K562 (cell line): ENCODE measurements around the gene OR2J3. TPM values are rescaled to one million over a fixed set of nuclear protein-coding genes. Genes with fewer than 3 reads are reported as not detected.

Experiments used
- ATAC-seq: fragments of 200-7000 bp; cut with Tn5 transposase; 3 replicates; pipeline ENCODE4 v1.9.1; 2020; ENCODE audit warnings: moderate library complexity
- BruUV-seq: library from RNA; stranded (reverse); fragments of 400-500 nt; replicated peaks from 2 replicates; lab custom pipeline; 2021; lab: Mats Ljungman, UMichigan
- CTCF ChIA-PET: fragments of 300-600 bp; formaldehyde crosslinking; extraction: SDS; loops from one replicate; lab custom pipeline; 2021; ENCODE audit warnings: low intra/inter-chr PET ratio; lab: Yijun Ruan, JAX
- POLR2A ChIA-PET: fragments of 300-600, 350-650 bp; sonication (Branson Sonifier 250); formaldehyde crosslinking; extraction: SDS; loops from one replicate; lab custom pipeline; 2021; ENCODE audit warnings: antibody characterized with exemption, inconsistent platforms; lab: Yijun Ruan, JAX
- DNase-seq, 4 experiments: peaks; one replicate each; pipeline versions ENCODE4 v3.0.0 to v3.0.0-alpha.2; 2011 to 2018; ENCODE audit warnings: low spot score in 3 of 4, mixed read lengths in 3 of 4; ENCODE audit errors: extremely low read depth in 1 of 4
- FAIRE-seq: peaks from 2 replicates; lab custom pipeline; 2011; peaks lifted over from hg19 to GRCh38; lab: Jason Lieb, UNC
- H2AFZ ChIP-seq: 2 replicates; pipeline ENCODE4 v1.6.0; 2011; ENCODE audit warnings: low read depth, low read length, control low read depth, inconsistent platforms
- H3K27ac ChIP-seq: fragments of 200-600 bp; 3 replicates; pipeline ENCODE4 v1.8.0; 2011; ENCODE audit warnings: low read depth, mild to moderate bottlenecking, control low read depth, inconsistent platforms, low read length, moderate library complexity, mixed read lengths; ENCODE audit errors: extremely low read depth
- H3K27me3 ChIP-seq, 2 experiments: fragments of 300-600 bp in 1 of 2; 2 replicates in 1 of 2; 3 replicates in 1 of 2; pipeline versions ENCODE4 v1.6.0 to v1.8.0; 2011; ENCODE audit warnings: inconsistent platforms in 2 of 2, low read length in 2 of 2, mild to moderate bottlenecking in 1 of 2, mixed read lengths in 1 of 2, moderate library complexity in 1 of 2; ENCODE audit not compliant: control insufficient read depth in 2 of 2, insufficient read depth in 2 of 2
- H3K36me3 ChIP-seq: fragments of 300-600 bp; 3 replicates; pipeline ENCODE4 v1.8.0; 2011; ENCODE audit warnings: mild to moderate bottlenecking, low read length, inconsistent platforms; ENCODE audit not compliant: control insufficient read depth, insufficient read depth
- H3K4me1 ChIP-seq, 2 experiments: fragments of 200-600 bp in 1 of 2; replicated peaks in 1 of 2; 2 replicates in 1 of 2; 3 replicates in 1 of 2; pipeline versions ENCODE4 v1.5.1 to v1.8.0; 2011; ENCODE audit warnings: inconsistent platforms in 2 of 2, low read length in 2 of 2, mild to moderate bottlenecking in 1 of 2, mixed read lengths in 1 of 2, moderate library complexity in 1 of 2; ENCODE audit not compliant: control insufficient read depth in 2 of 2, insufficient read depth in 2 of 2
- H3K4me2 ChIP-seq: 2 replicates; pipeline ENCODE4 v1.6.1; 2011; ENCODE audit warnings: low read length, control low read depth, inconsistent platforms, mixed read lengths; ENCODE audit not compliant: insufficient read depth
- H3K4me3 ChIP-seq: fragments of 200-600 bp; sonication (generic), shearing (Covaris generic); 2 replicates; pipeline ENCODE4 v1.5.1; 2016; ENCODE audit warnings: control low read depth, inconsistent platforms
- H3K79me2 ChIP-seq: fragments of 200-600 bp; 3 replicates; pipeline ENCODE4 v1.8.0; 2011; ENCODE audit warnings: low read length, inconsistent platforms; ENCODE audit not compliant: control insufficient read depth, insufficient read depth
- H3K9ac ChIP-seq, 2 experiments: 2 replicates each; pipeline versions ENCODE4 v1.6.0 to v1.6.1; 2011; ENCODE audit warnings: low read depth in 2 of 2, low read length in 2 of 2, control low read depth in 1 of 2, inconsistent platforms in 1 of 2, mild to moderate bottlenecking in 1 of 2, mixed read lengths in 1 of 2; ENCODE audit not compliant: insufficient read depth in 1 of 2
- H3K9me1 ChIP-seq: one replicate; pipeline ENCODE4 v1.6.0; 2011; ENCODE audit warnings: inconsistent platforms, mild to moderate bottlenecking, low read length, moderate library complexity; ENCODE audit not compliant: control insufficient read depth, insufficient read depth
- H3K9me3 ChIP-seq: replicated peaks from 2 replicates; pipeline ENCODE4 v1.5.1; 2011; ENCODE audit warnings: low read depth, low read length, inconsistent platforms; ENCODE audit not compliant: control insufficient read depth, insufficient read depth
- H4K20me1 ChIP-seq: replicated peaks from 2 replicates; pipeline ENCODE4 v1.6.1; 2011; ENCODE audit warnings: low read length, inconsistent platforms, mixed read lengths; ENCODE audit not compliant: control insufficient read depth, insufficient read depth
- DMBX1 ChIP-seq: fragments of 250-450 bp; sonication (Bioruptor Pico); IDR thresholded peaks from 2 replicates; pipeline ENCODE4 v1.8.0; 2022; ENCODE audit warnings: inconsistent platforms, mild to moderate bottlenecking, moderate library complexity, borderline replicate concordance
- E2F4 ChIP-seq: sonication (generic); formaldehyde crosslinking; IDR thresholded peaks from 2 replicates; pipeline ENCODE4 v1.8.0; 2022; ENCODE audit warnings: mild to moderate bottlenecking, low read depth, missing genetic modification reagents
- E2F5 ChIP-seq: sonication (generic); formaldehyde crosslinking; IDR thresholded peaks from 2 replicates; pipeline ENCODE4 v1.8.0; 2022; ENCODE audit warnings: mild to moderate bottlenecking, missing genetic modification reagents
- HEY1 ChIP-seq: fragments of 250-450 bp; sonication (Bioruptor Pico); IDR thresholded peaks from 2 replicates; pipeline ENCODE4 v1.5.0; 2020; ENCODE audit warnings: mild to moderate bottlenecking, moderate library complexity, borderline replicate concordance
- MAFK ChIP-seq: IDR thresholded peaks from 2 replicates; pipeline ENCODE4 v1.6.1; 2011; ENCODE audit warnings: low read length, improper control_type of control experiment
- MIER1 ChIP-seq: fragments of 450-650 bp; IDR thresholded peaks from 2 replicates; pipeline ENCODE4 v1.6.1; 2016; ENCODE audit warnings: antibody characterized with exemption, mild to moderate bottlenecking, low read depth
- MTA2 ChIP-seq: fragments of 450-650 bp; IDR thresholded peaks from 2 replicates; pipeline ENCODE4 v1.6.1; 2016; ENCODE audit warnings: low read depth
- PHB ChIP-seq: fragments of 250-450 bp; sonication (Bioruptor Pico); IDR thresholded peaks from 2 replicates; pipeline ENCODE4 v1.5.0; 2021
- PTBP1 ChIP-seq: fragments of 200-400 bp; formaldehyde crosslinking; IDR thresholded peaks from 2 replicates; pipeline ENCODE4 v1.6.1; 2017; ENCODE audit warnings: low read depth, low read length
- SUPT5H ChIP-seq: fragments of 450-650 bp; IDR thresholded peaks from 2 replicates; pipeline ENCODE4 v1.6.1; 2016
- TEAD2 ChIP-seq: fragments of 450-650 bp; IDR thresholded peaks from 2 replicates; pipeline ENCODE4 v1.6.1; 2016; ENCODE audit warnings: missing genetic modification characterization, control low read depth, missing compliant biosample characterization
- THAP12 ChIP-seq: fragments of 250-450 bp; sonication (Bioruptor Pico); IDR thresholded peaks from 2 replicates; pipeline ENCODE4 v1.9.0; 2021; ENCODE audit warnings: mild to moderate bottlenecking, inconsistent platforms
- ZFP91 ChIP-seq: sonication (generic); formaldehyde crosslinking; IDR thresholded peaks from 2 replicates; pipeline ENCODE4 v1.8.0; 2022; ENCODE audit warnings: mild to moderate bottlenecking, missing genetic modification reagents
- ZNF699 ChIP-seq: fragments of 250-450 bp; sonication (Bioruptor Pico); IDR thresholded peaks from 2 replicates; pipeline ENCODE4 v1.8.0; 2021; ENCODE audit warnings: mild to moderate bottlenecking, moderate library complexity; ENCODE audit not compliant: insufficient replicate concordance
- ZNF707 ChIP-seq: fragments of 250-450 bp; sonication (Bioruptor Pico); conservative IDR thresholded peaks from 2 replicates; pipeline ENCODE4 v1.8.0; 2022; ENCODE audit warnings: inconsistent platforms, mild to moderate bottlenecking, moderate library complexity
- WGBS: fragments of 100-300 bp; shearing (Covaris generic); methylation state at CpG from one replicate; pipeline ENCODE4 v1.1.6; 2016; ENCODE audit warnings: low coverage, mixed read lengths; ENCODE audit not compliant: insufficient coverage; ENCODE audit errors: missing lambda C conversion rate; 5-methylcytosine and 5-hydroxymethylcytosine counted together
- in situ Hi-C: fragments of 300-500 bp; cut with MboI; formaldehyde crosslinking; loops from 4 replicates; pipeline ENCODE4 v1.15.0; 2018; ENCODE audit warnings: inconsistent platforms, mixed read lengths
- intact Hi-C: fragments of 100-400 bp; cut with micrococcal nuclease; formaldehyde crosslinking; loops from 2 replicates; pipeline ENCODE4 v1.14.2; 2022
- polyA plus RNA-seq, 8 experiments: library from polyadenylated mRNA; depleted of rRNA in 4 of 8; stranded (reverse) in 5 of 8; unstranded in 3 of 8; fragments of >200 nt; fragmentation: Nextera tagmentation in 2 of 8; fragmentation: Illumina TruSeq in 1 of 8; extraction: Ambion mirVana in 2 of 8; extraction: Trizol in 1 of 8; gene quantifications; 2 replicates each; pipeline versions ENCODE4 v1.2.1 to v1.2.3, GENCODE V29; 2011 to 2014; ENCODE audit warnings: inconsistent platforms in 1 of 8, missing spikeins in 1 of 8
- total RNA-seq, 7 experiments: library from RNA; depleted of rRNA in 6 of 7; stranded (reverse); fragments of >200 nt in 6 of 7; fragmentation: Illumina TruSeq in 2 of 7; extraction: Trizol in 2 of 7; gene quantifications; 2 replicates each; pipeline versions ENCODE4 v1.2.1 to v1.2.3, GENCODE V29; 2011 to 2021; ENCODE audit warnings: low replicate concordance in 1 of 7

Gene OR2J3
- total and polyA plus RNA-seq, 9 of the 15 experiments (the other 6 are each of a cell fraction or from before 2014, with no cell fraction given), result 0.14 to 0.17 TPM; not detected in 7

- DNase-seq (no peak), ATAC-seq (no peak), FAIRE-seq (no peak)
- H3K9me3 ChIP-seq, result no peaks in the 10 kb centered on the region
- no peaks in the 10 kb centered on the region for H3K9me1 ChIP-seq
- CTCF ChIA-PET, result no interaction called here
- H2AFZ ChIP-seq, result no peak overlapping the region
- no peak overlapping the region for H3K4me2 ChIP-seq
- no peaks in the 10 kb centered on the region for H3K79me2 ChIP-seq
- no peaks in the 10 kb centered on the region for H3K27me3 ChIP-seq
- H3K9ac ChIP-seq, result no peak overlapping the region
- no peaks in the 10 kb centered on the region for H3K4me1 ChIP-seq
- H3K4me3 ChIP-seq, result no peak overlapping the region
- no peak overlapping the region for H3K27ac ChIP-seq
- in situ Hi-C loops (no loop called here), intact Hi-C loops (no loop called here)
- no TSS peak for BruUV-seq
- POLR2A ChIA-PET, result interaction anchor here (0.6 to 0.8 kb wide), 2 partner anchors 14 to 253 kb away, joined by 3 read pairs; no protein-coding TSS in a partner anchor
- no peak for TF ChIP-seq E2F4 (CRISPR knock-in tag)
- TF ChIP-seq ZNF707, result no peak
- no peak for TF ChIP-seq PTBP1
- no peak for TF ChIP-seq ZFP91 (CRISPR knock-in tag)
- TF ChIP-seq TEAD2 (tag), result no peak
- TF ChIP-seq SUPT5H, result no peak
- no peak for TF ChIP-seq MAFK
- TF ChIP-seq DMBX1 (CRISPR knock-in tag), result no peak
- no peak for TF ChIP-seq E2F5
- TF ChIP-seq PHB, result no peak
- TF ChIP-seq ZNF699 (CRISPR knock-in tag), result no peak
- no peak for TF ChIP-seq THAP12
- no peak for TF ChIP-seq MIER1
- TF ChIP-seq MTA2, result no peak
- no peak for TF ChIP-seq HEY1 (CRISPR knock-in tag)
- H4K20me1 ChIP-seq, result no peaks in the 10 kb centered on the region
- WGBS, result 0% methylated on average over 1 of the region's 1 CpG
- H3K36me3 ChIP-seq, result no peaks in the 10 kb centered on the region
Observed at GRCh38 chr6:29141606-29142005, 33.7 kb downstream of the OR2J3 start.
